Gastrocnemius medialis (tissue), 4 donors: ENCODE measurements around the gene PAPLN. TPM values are rescaled to one million over a fixed set of nuclear protein-coding genes. Genes with fewer than 3 reads are reported as not detected.
A peak's percentile ranks its signal among the peaks of the same experiment; 100 is the strongest.

Source experiments
- ATAC-seq, 2 donors: fragments of 150-250 bp; one replicate each; pipeline ENCODE4 v1.9.1; 2016
- DNase-seq, 2 donors: peaks; one replicate each; pipeline ENCODE4 v3.0.0-alpha.2; 2019
- H3K27ac ChIP-seq, 4 donors: fragments of 200-600 bp; sonication (generic); 1 replicate in 1 of 4; 2 replicates in 3 of 4; pipeline ENCODE4 v1.5.1; 2016 to 2018; ENCODE audit warnings: mild to moderate bottlenecking in 2 of 4, moderate library complexity in 1 of 4
- H3K27me3 ChIP-seq, 3 donors: fragments of 200-600 bp; sonication (generic) in 2 of 3; 1 replicate in 1 of 3; 2 replicates in 2 of 3; pipeline versions ENCODE4 v1.5.1 to v1.6.0; 2016 to 2019; ENCODE audit warnings: mild to moderate bottlenecking in 1 of 3, moderate library complexity in 1 of 3
- H3K36me3 ChIP-seq, 2 donors: fragments of 200-600 bp; sonication (generic) in 1 of 2; one replicate each; pipeline ENCODE4 v1.5.1; 2017 to 2018
- H3K4me1 ChIP-seq, 2 donors: fragments of 200-600 bp; sonication (generic) in 1 of 2; one replicate each; pipeline ENCODE4 v1.5.1; 2016 to 2017; ENCODE audit warnings: mild to moderate bottlenecking in 2 of 2
- H3K4me3 ChIP-seq, 4 donors: fragments of 200-600 bp; sonication (generic) in 3 of 4; 1 replicate in 1 of 4; 2 replicates in 3 of 4; pipeline ENCODE4 v1.5.1; 2016 to 2019; ENCODE audit warnings: mild to moderate bottlenecking in 2 of 4
- H3K9me3 ChIP-seq, 3 donors: fragments of 200-600 bp; sonication (generic) in 2 of 3; 1 replicate in 1 of 3; 2 replicates in 2 of 3; pipeline ENCODE4 v1.5.1; 2016 to 2019
- POLR2A ChIP-seq, 2 donors: fragments of 450-650 bp; IDR thresholded peaks; one replicate each; pipeline ENCODE4 v1.6.1; 2017; ENCODE audit warnings: antibody characterized with exemption in 2 of 2, mild to moderate bottlenecking in 2 of 2, moderate library complexity in 2 of 2
- in situ Hi-C, 4 donors: fragments of 200-750 bp; cut with MboI; loops; one replicate each; pipeline versions ENCODE4 v1.15.0 to v1.8.0; 2017; ENCODE audit warnings: low sequenced_read_pairs in 4 of 4
- intact Hi-C: fragments of 100-400 bp; cut with DNase I; formaldehyde crosslinking; loops from one replicate; pipeline ENCODE4 v1.15.1; 2023; ENCODE audit warnings: low total_unique reads
- total RNA-seq, 4 donors: library from RNA; depleted of rRNA; stranded (reverse); fragments of >200 nt; gene quantifications; one replicate each; pipeline versions ENCODE4 v1.1.0 to v1.2.3, GENCODE V29; 2016
- TF ChIP-seq, protein P1 (sequence below), 5 experiments: fragments of 450-650 bp in 3 of 5; fragments of 200-600 bp in 2 of 5; sonication (generic) in 2 of 5; IDR thresholded peaks in 4 of 5; conservative IDR thresholded peaks in 1 of 5; 1 replicate in 4 of 5; 2 replicates in 1 of 5; pipeline ENCODE4 v1.5.1; 2016 to 2019; ENCODE audit warnings: antibody characterized with exemption in 5 of 5, mild to moderate bottlenecking in 3 of 5, moderate library complexity in 3 of 5

PAPLN gene
- total RNA-seq, 4 donors from 2014 or later: 1.9 to 5.0 (median 2.5) TPM

DNA sequence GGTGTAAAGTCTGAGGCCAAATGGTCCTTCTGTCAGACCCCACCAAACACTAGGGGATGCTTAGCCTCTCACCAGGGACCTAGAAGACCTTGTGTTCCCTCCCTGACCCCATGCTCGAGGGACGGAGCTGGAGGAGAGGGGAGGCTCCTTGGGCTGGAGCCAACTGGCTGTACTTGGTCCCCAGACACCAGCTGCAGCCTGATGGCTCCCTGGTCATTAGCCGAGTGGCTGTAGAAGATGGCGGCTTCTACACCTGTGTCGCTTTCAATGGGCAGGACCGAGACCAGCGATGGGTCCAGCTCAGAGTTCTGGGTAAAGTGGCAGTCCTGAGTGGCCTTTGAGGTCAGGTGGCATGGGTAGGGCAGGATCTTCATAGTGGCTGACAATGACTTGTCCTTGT lies 29.0 kb downstream of the PAPLN start:
- no peaks in the 10 kb centered on the region for H3K9me3 ChIP-seq
- H3K27me3 ChIP-seq: no peaks in the 10 kb centered on the region
- in situ Hi-C loops (no loop called here), intact Hi-C loops (no loop called here)
- DNase-seq: no peak
- no peak for ATAC-seq
- no peak overlapping the region for H3K27ac ChIP-seq
- peaks cover 0 to 13% of the 10 kb centered on the region in 2 donors for H3K4me1 ChIP-seq
- no peak overlapping the region for H3K4me3 ChIP-seq
- TF ChIP-seq, protein P1, sequence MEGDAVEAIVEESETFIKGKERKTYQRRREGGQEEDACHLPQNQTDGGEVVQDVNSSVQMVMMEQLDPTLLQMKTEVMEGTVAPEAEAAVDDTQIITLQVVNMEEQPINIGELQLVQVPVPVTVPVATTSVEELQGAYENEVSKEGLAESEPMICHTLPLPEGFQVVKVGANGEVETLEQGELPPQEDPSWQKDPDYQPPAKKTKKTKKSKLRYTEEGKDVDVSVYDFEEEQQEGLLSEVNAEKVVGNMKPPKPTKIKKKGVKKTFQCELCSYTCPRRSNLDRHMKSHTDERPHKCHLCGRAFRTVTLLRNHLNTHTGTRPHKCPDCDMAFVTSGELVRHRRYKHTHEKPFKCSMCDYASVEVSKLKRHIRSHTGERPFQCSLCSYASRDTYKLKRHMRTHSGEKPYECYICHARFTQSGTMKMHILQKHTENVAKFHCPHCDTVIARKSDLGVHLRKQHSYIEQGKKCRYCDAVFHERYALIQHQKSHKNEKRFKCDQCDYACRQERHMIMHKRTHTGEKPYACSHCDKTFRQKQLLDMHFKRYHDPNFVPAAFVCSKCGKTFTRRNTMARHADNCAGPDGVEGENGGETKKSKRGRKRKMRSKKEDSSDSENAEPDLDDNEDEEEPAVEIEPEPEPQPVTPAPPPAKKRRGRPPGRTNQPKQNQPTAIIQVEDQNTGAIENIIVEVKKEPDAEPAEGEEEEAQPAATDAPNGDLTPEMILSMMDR (IDR thresholded peaks at IDR 0.05 in 4 of 5, conservative IDR thresholded peaks at IDR 0.05 in 1 of 5): no peak
- no peak for TF ChIP-seq POLR2A (IDR thresholded peaks at IDR 0.05)
- H3K36me3 ChIP-seq: no peaks in the 10 kb centered on the region

GRCh38 chr14:73267474-73267873 lies 30.2 kb downstream of the PAPLN start:
- Histone ChIP-seq H3K9me3 (no peaks in the 10 kb centered on the region), H3K27me3 (no peaks in the 10 kb centered on the region), H3K36me3 (no peaks in the 10 kb centered on the region), H3K4me3 (no peak overlapping the region), H3K27ac (no peak overlapping the region), H3K4me1 (peaks cover 2 to 16% of the 10 kb centered on the region in 2 donors)
- TF ChIP-seq, protein P1 (IDR thresholded peaks at IDR 0.05 in 4 of 5, conservative IDR thresholded peaks at IDR 0.05 in 1 of 5): no peak
- TF ChIP-seq POLR2A (IDR thresholded peaks at IDR 0.05): no peak
- in situ Hi-C loops: no loop called here
- DNase-seq (no peak), ATAC-seq (no peak)
- intact Hi-C loops: no loop called here

GRCh38 chr14:73269729-73270531 lies 32.6 kb downstream of the PAPLN start:
- TF ChIP-seq, protein P1 (IDR thresholded peaks at IDR 0.05 in 4 of 5, conservative IDR thresholded peaks at IDR 0.05 in 1 of 5): no peak
- no peak for TF ChIP-seq POLR2A (IDR thresholded peaks at IDR 0.05)
- DNase-seq (peak in 1 of 2 donors; percentile 39), ATAC-seq (peak; percentile 35 to 61)
- no peaks in the 10 kb centered on the region for H3K36me3 ChIP-seq
- no peaks in the 10 kb centered on the region for H3K9me3 ChIP-seq
- H3K27ac ChIP-seq: peak overlapping the region in 3 of 4 donors; percentile 23 to 28 (median 27)
- peaks cover 7 to 21% of the 10 kb centered on the region in 2 donors for H3K4me1 ChIP-seq
- intact Hi-C loops (loop anchor here (10.0 kb wide), 1 partner anchor 95 kb away; no protein-coding TSS in a partner anchor), in situ Hi-C loops (no loop called here)
- H3K4me3 ChIP-seq: peak overlapping the region; percentile 50 to 85 (median 54)
- H3K27me3 ChIP-seq: no peaks in the 10 kb centered on the region

- TF ChIP-seq POLR2A (IDR thresholded peaks at IDR 0.05): no peak
- TF ChIP-seq, protein P1 (IDR thresholded peaks at IDR 0.05 in 4 of 5, conservative IDR thresholded peaks at IDR 0.05 in 1 of 5): no peak
- H3K27ac ChIP-seq: no peak overlapping the region
- H3K27me3 ChIP-seq: no peaks in the 10 kb centered on the region
- intact Hi-C loops (loop anchor here (10.0 kb wide), 1 partner anchor 98 kb away; no protein-coding TSS in a partner anchor), in situ Hi-C loops (no loop called here)
- peaks cover 7 to 21% of the 10 kb centered on the region in 2 donors for H3K4me1 ChIP-seq
- no peaks in the 10 kb centered on the region for H3K9me3 ChIP-seq
- ATAC-seq (peak in 1 of 2 donors; percentile 28), DNase-seq (no peak)
- no peak overlapping the region for H3K4me3 ChIP-seq
- peaks cover 0 to 20% of the 10 kb centered on the region in 2 donors for H3K36me3 ChIP-seq
Observed at GRCh38 chr14:73272393-73272792, 35.1 kb downstream of the PAPLN start.
